Activated CD4-positive, alpha-beta T cell treated with anti-CD3 and anti-CD28 coated beads, Interleukin-2, amount 50 U/mL, for 16 hours (primary cell): ENCODE results near the gene THAP12.
A peak's percentile ranks its signal among the peaks of the same experiment; 100 is the strongest.

ENCODE experiments used
- DNase-seq: peaks from one replicate; pipeline ENCODE4 v3.0.0-alpha.2; 2020

Gene THAP12

DNA sequence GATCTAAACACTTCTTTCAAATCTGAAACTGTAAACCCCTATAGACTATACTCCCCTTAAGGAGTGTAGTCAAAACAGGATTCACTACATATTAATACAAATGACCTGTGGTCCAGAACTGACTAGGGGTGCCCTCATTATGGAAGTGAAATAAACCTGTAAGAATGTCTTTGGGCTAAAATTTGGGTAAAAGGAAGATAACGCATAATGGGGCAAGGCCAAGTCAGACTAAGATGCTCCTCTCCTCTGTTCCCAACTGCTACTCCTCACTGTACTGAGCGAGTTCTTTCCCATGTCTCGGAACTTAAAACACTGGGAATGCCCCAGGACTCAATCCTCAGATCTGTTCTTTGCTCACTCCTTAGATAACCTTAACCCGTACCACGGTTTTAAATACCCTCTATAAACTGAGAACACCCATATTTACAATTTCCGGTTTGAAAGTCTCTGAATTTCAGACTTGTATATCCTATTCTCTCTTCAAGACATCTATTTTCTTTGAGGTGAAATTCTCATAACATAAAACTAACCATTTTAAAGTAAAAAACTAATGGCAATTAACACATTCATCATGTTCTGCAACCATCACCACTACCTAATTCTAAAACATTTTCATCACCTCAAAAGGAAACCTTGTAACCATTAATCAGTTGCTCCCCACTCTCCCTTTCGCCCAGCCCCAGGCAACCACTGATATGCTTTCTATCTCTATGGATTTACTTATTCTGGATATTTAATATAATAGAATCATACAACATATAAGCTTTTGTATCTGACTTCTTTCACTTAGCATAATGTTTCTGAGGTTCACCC is 4.0 kb downstream of the THAP12 start:
- DNase-seq = peak; percentile 57

- peak; percentile 68 for DNase-seq
Observed at GRCh38 chr11:76371170-76371569, 9.8 kb downstream of the THAP12 start.

DNA sequence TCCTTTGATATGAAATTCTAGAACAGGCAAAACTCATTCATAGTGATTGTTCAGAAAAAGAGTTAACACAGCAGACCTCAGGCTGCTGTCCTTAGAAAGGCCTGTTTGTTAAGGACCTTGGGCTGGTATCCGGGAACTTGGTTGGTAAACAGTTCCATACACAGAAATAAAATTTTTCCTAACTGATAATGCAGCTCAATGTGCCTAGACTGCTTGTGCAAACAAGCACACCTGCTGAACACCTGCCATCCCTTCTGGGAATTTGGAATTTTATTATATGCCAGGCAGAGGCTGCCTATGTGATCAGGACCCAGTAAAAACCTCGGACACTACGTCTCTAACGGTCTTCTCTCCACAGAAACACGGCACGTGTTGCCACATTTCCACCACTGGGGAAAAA is 11.5 kb downstream of the THAP12 start:
- DNase-seq = no peak

DNA sequence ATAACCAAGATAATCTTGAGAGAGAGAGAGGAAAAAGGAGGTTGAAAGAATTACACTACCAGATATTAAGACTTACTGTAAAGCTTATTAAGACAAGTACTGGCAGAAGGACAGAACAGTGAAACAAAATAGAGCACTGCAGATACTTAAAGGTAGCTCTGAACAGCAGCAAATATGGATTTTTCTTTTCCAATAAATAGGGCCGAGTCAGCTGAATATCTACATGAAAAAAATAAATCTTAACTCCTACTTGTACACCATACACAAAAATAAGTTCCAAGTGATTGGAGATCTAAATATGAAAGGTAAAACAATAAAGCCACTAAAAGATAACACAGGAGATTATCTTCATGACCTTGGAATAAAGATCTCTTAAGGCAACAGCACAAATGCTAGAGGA is 12.4 kb downstream of the THAP12 start:
- DNase-seq = no peak

GRCh38 chr11:76365038-76365679 is 15.8 kb downstream of the THAP12 start:
- no peak for DNase-seq

DNA sequence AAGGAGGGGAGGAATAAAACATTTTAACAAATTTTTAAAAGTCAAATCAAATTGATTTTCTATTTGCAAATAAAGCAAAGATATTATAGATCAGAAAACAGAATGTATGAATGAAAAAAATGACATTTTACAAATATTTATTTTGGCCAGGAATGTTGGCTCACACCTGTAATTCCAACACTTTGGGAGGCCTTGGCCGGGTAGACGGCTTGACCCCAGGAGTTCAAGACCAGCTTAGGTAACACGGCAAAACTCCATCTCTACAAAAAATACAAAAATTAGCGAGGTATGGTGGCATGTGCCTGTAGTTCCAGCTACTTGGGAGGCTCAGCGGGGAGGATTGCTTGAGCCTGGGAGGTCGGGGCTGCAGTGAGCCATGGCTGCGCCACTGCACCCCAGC is 18.2 kb downstream of the THAP12 start:
- DNase-seq = no peak

DNA sequence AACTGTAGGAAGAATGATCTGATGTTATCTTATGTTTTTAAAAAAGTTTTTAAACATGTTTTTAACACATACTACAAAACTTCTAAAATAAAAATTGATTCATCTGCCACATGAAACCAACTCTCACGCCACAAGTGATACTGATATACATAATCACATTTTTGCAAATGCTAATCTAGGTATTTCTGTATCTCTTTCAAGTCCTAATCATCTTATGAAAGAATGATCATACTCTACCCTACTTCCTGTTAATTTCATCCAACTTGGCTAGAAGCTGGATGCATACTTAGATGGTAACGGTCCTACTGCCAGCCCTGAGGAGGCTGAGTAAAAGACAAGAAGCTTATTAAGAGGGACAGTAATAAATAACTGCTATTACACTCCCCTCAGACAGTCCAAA is 19.2 kb downstream of the THAP12 start:
- no peak for DNase-seq

DNA sequence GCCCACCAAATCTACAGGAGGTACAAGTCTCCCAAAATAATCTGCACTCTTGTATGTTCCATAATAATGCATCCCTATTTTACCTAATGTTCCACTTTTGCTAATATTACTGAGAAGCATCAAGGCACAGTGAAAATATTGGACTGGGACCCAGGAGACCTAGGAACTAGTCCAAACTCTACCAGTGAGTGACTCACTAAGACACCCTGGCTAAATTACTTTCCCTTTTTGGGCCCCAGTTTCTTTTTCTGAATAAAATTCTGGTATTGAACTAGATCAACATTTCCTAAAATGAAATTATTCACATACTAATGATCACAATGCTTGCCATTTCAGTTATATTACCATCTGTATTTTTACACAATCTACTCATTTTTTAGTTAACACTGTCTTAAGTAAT is 19.6 kb downstream of the THAP12 start:
- no peak for DNase-seq

GRCh38 chr11:76355172-76355571 is 25.8 kb downstream of the THAP12 start:
- no peak for DNase-seq

GRCh38 chr11:76348348-76348747 is 32.6 kb downstream of the THAP12 start:
- no peak for DNase-seq

- DNase-seq = no peak
Observed at GRCh38 chr11:76347466-76347865, 33.5 kb downstream of the THAP12 start.

DNA sequence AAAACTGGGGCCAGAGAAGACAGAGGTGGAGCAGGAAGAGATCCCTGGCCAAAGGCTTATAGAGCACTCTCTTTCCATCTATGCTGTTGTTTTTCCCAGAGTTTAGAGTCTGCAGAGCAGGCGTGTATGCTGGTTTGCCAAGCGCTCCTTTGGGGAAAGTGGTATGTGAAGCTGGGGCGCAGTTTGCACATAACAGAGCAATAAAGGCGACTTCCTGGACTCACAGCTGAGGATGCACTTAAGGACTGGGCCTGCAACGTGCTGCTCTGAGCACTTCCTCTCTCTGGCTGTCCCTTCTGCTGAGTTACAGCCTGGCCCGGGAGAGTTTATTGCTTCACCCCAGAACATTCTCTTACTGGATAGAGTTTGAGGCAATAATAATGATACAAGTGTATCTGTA is 41.7 kb downstream of the THAP12 start:
- no peak for DNase-seq

- DNase-seq = no peak
Observed at GRCh38 chr11:76337923-76338322, 43.0 kb downstream of the THAP12 start.

DNA sequence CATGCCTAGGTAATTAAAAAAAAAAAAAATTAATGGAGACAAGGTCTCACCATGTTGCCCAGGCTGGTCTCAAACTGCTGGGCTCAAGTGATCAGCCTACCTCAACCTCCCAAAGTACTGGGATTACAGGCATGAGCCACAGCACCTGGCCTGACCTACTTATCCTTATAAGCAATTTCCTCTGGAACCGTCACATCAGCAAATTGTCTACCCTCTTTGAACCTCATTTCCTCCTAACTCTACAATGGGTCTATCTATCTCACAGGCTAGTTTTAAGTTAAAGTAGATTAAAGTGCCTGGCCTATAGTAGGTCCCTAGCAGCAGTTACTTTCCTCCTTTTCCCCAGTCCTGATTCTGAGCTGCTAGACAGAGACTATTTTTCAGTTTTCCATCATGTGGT is 43.5 kb downstream of the THAP12 start:
- DNase-seq = no peak

GRCh38 chr11:76336597-76336996 is 44.3 kb downstream of the THAP12 start:
- DNase-seq = no peak

DNA sequence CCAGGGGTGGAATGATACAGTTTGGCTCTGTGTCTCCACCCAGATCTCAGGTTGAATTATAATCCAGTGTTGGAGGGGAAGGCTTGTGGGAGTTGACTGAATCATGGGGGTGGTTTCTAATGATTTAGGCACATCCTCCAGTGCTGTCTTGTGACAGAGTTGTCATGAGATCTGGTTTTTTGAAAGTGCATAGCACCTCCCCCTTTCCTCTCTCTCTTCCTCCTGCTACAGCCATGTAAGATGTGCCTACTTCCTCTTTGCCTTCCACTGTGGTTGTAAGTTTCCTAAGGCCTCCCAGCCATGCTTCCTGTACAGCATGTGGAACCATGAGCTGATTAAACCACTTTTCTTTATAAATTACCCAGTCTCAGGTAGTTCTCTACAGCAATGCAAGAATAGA is 45.1 kb downstream of the THAP12 start:
- no peak for DNase-seq

GRCh38 chr11:76334826-76335389 is 46.0 kb downstream of the THAP12 start:
- no peak for DNase-seq

- no peak for DNase-seq
Observed at GRCh38 chr11:76330651-76331050, 50.3 kb downstream of the THAP12 start.

DNA sequence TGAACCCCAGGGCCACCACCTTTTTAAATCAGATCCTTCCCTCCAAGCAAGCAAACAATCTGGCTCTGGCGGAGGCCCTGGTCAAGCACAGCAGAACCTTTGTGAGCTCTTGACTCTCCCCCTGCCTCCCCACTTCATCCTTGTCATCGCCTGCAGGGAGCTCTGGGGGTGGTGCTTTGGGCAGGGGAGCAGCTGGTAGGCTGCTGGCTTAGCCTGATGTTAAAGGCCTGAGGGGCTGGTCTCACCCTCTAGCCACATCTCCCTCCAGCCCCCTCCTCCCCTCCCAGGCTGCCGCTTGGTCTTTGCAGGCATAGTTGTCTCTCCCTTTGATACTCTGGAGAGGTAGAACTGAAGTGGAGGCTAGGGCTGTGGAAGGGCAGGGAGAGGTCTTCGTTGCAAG is 50.9 kb downstream of the THAP12 start:
- no peak for DNase-seq

DNA sequence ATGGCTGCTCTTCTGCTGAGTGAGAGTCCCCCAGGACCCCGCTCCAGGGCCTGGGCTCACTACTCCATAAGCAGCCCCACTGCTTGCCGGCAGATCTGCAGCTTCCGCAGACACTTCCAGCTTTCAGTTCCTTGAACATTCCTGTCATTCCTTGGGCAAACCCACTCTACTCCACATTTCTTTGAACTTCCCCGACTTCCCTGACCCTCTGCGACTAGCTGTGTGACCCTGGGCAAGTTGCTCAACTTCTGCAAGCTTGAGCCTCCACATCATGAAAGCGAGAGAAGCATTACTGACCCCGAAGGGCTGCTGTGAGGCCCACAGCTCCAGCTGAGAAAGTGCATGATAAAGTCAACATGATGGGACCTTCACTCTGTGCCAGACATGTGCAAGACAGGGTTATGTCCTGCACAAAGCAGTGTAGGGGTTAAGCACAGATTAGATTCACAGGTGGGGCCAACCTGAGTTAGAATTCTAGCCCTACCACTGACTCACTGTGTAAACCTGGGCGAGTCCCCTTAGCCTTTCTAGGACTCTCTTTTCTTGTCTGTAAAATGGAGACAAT is 51.8 kb downstream of the THAP12 start:
- DNase-seq = no peak

GRCh38 chr11:76327756-76328388 is 53.1 kb downstream of the THAP12 start:
- no peak for DNase-seq

DNA sequence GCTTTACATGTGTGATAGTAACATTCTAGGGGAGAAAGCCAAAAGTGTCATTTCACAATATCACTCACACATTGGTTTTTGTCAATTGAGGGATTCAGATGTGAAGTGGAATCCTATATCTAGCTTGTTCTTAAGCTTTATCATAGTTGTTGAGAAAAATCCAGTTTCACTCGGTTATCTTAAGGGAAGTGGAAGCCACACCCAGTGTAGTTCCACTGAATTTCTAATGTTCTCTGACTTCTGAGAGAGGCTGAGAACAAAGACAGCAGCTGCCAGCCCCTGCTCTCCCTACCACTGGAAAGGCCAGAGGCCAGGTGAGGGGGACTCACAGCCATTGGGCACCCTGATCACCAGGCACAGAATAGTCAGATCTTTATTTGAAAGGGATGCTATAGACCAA is 53.7 kb downstream of the THAP12 start:
- no peak for DNase-seq

DNA sequence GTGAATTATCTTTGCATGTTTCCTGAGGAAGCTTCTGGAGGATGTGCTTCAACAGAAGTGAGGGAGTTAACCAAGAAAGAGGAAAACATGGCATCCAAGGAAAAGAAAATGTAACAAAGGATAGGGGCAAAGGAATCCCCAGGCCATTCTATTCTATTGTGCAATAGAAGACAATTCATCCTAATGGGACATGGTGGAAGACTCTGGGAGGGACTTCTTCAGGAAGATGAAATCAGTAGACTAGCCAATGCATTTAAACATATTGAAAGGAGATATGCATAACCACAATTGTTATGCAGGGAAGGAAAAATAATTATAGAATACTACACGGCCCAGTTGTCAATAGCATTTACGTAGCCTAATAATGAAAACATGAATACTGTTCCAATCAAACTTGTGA is 55.7 kb downstream of the THAP12 start:
- no peak for DNase-seq

DNA sequence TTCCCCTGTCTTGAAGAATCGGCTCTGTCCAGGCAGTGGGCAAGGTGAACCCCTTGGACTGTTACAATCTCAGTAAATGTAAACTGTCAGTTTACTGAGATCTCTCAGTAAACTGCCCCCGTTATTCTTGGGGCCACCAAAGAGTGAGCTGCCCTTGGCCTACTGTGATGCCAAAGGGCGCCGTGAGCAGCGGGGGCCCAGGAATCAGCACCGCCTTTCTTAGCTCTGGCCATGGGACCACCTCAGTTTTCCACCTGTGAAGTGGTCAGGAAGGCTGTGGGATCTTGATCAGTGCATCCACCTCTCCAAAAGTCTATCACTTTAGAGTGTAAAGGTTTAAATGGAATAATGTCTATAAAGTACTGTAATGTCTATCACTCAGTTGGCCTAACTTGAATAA is 57.1 kb downstream of the THAP12 start:
- DNase-seq = no peak
